GM13976 (cell line): ENCODE data around the gene USPL1.

Experiments
- DNase-seq: peaks from one replicate; pipeline ENCODE4 v3.0.0; 2012; ENCODE audit warnings: low spot score
- in situ Hi-C: fragments of 300-500 bp; cut with MboI; formaldehyde crosslinking; loops from one replicate; pipeline ENCODE4 v1.12.0; 2022; ENCODE audit warnings: low sequenced_read_pairs, mixed read lengths, inconsistent platforms; ENCODE audit not compliant: unreplicated experiment
- TF ChIP-seq, protein P1 (sequence below): IDR thresholded peaks from 2 replicates; pipeline ENCODE4 v1.5.1; 2012; ENCODE audit warnings: borderline replicate concordance, mild to moderate bottlenecking; ENCODE audit not compliant: insufficient read depth; ENCODE audit errors: extremely low read depth, missing control alignments, control extremely low read depth

USPL1 gene

DNA sequence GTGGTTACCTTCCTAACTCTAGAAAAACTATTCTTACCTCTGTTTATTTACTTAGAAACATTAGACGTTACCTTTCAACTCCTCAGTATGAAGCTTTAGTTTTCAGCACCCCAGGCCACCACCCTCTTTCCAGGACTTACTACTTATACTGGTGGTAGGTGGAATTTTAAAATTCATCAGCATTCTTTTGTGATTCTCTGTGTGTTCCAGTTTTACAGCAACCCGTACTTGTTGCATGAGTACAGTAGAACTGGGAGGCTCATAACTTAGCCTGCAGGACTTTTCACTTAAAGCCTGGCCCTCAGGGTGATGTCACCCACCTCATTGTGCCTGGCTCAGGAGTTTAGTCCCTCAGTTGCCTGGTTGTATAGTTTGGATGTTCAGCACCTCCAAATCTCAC, 68.3 kb downstream of the USPL1 start:
- in situ Hi-C loops, result loop anchor here (10.0 to 25.0 kb wide), 2 partner anchors 109 to 351 kb away; no protein-coding TSS in a partner anchor
- DNase-seq, result no peak
- TF ChIP-seq, protein P1, sequence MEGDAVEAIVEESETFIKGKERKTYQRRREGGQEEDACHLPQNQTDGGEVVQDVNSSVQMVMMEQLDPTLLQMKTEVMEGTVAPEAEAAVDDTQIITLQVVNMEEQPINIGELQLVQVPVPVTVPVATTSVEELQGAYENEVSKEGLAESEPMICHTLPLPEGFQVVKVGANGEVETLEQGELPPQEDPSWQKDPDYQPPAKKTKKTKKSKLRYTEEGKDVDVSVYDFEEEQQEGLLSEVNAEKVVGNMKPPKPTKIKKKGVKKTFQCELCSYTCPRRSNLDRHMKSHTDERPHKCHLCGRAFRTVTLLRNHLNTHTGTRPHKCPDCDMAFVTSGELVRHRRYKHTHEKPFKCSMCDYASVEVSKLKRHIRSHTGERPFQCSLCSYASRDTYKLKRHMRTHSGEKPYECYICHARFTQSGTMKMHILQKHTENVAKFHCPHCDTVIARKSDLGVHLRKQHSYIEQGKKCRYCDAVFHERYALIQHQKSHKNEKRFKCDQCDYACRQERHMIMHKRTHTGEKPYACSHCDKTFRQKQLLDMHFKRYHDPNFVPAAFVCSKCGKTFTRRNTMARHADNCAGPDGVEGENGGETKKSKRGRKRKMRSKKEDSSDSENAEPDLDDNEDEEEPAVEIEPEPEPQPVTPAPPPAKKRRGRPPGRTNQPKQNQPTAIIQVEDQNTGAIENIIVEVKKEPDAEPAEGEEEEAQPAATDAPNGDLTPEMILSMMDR, result no peak

DNA sequence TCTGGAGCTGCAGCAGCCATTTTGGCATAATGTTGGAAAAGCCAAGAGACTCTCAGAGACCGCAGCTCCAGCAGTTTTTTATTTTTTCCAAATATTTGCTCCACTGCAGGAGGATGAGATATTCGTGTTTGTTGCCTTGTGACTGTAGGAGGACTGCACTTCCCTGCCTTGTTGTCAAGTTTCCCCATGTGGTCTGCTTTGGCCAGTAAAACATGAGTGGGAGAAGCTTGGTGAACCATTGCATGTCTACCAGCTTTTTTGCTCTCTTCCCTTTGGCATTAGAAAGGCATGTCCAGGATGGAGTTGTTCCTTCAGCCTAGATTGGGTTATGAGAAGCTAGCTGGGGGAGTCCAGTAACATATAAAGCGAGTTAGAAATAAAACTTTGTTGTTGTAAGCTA, 69.9 kb downstream of the USPL1 start:
- in situ Hi-C loops, result loop anchor here (10.0 to 25.0 kb wide), 2 partner anchors 107 to 350 kb away; no protein-coding TSS in a partner anchor
- no peak for DNase-seq
- TF ChIP-seq, protein P1, result no peak

DNA sequence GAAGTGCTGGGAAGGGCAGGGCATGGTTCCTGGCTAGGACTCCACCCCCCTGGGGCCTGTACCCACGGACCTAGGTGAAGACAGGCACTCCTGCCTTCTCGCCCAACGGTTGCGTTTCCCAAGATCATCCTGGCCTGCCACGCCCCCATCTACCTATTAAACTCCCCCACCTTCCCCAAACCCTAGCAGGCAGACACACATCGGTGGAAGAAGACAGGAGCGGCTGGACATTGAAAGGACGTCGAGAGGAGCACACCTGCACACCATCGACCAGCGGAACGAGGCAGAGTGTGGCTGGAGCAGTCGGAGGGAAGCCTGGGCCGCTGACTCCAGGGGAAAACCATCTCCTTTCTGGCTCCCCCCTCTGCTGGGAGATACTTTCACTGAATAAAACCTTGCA, 72.0 kb downstream of the USPL1 start:
- no peak for DNase-seq
- in situ Hi-C loops, result loop anchor here (10.0 to 25.0 kb wide), 2 partner anchors 105 to 348 kb away; no protein-coding TSS in a partner anchor
- TF ChIP-seq, protein P1, result no peak

DNA sequence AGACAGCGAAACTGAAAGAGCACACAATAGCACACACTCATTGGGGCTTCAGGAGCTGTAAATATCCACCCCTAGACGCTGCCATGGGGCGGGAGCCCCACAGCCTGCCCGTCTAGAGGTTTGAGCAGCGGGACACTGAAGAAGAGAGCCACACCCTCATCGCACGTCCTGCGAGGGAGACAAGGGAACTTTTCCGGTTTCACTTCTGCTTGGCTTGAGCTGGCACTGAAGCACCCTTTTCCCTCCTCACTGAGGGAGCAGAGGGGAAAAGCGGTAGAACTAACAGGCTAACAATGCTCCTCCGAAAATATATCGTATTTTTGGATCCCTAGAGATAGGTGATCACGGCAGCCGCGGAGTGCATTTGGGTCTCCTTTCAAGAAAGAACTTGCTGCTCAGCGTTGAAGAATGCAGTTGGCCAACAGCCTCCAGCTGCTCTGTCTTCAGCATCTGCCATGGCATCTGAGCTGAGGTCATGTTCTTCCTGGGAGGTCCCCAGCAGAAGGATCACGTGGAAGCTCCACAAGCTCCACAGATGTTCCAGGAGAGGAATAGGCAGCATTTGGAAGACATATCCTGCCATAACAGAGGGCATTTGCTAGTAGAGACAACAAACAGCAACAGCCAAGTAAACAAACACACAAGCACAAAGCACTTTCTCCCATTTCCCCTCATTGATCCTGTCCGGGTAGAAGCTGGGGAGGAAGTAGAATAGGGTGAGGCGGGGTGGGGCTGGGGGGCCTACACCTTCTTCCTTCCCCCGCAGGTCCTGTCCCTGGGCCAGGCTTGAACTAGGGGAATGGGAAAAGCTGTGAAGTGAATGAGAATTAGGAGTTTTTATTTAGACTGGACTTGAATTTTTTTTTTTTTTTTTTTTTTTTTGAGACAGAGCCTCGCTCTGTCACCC, 72.8 kb downstream of the USPL1 start:
- no peak for DNase-seq
- TF ChIP-seq, protein P1, result no peak
- in situ Hi-C loops, result loop anchor here (25.0 kb wide), 1 partner anchor 347 kb away; no protein-coding TSS in a partner anchor

GRCh38 chr13:30692113-30692512, 74.4 kb downstream of the USPL1 start:
- no peak for DNase-seq
- TF ChIP-seq, protein P1, result no peak
- in situ Hi-C loops, result loop anchor here (25.0 kb wide), 1 partner anchor 345 kb away; no protein-coding TSS in a partner anchor

GRCh38 chr13:30696278-30697176, 78.8 kb downstream of the USPL1 start:
- no peak for DNase-seq
- TF ChIP-seq, protein P1, result no peak
- in situ Hi-C loops, result loop anchor here (25.0 kb wide), 1 partner anchor 341 kb away; no protein-coding TSS in a partner anchor
